ENCODE measurements around the gene TRABD.
A peak's percentile ranks its signal among the peaks of the same experiment; 100 is the strongest.

TRABD gene

GRCh38 chr22:50186761-50187523 lies 1.2 kb downstream of the TRABD start:
- peaks cover 10% of the 10 kb centered on the region; the same call in 1 of the 2 replicates for H3F3A ChIP-seq (ENCODE audit: low read depth)
- no peaks in the 10 kb centered on the region for H3K9me2 ChIP-seq (replicated peaks; ENCODE audit: low read depth, low read length)
- TF ChIP-seq CTCF (conservative IDR thresholded peaks at IDR 0.05; ENCODE audit: low read length) (no peak), EZH2phosphoT487 (IDR thresholded peaks at IDR 0.05; ENCODE audit: borderline replicate concordance) (no peak)
- H4K20me1 ChIP-seq (ENCODE audit: insufficient read depth, low read length, poor library complexity, severe bottlenecking) = peaks cover 22% of the 10 kb centered on the region
- H3K79me2 ChIP-seq (ENCODE audit: insufficient read depth, low read length) = peaks cover 46% of the 10 kb centered on the region
- no peaks in the 10 kb centered on the region for H3K36me3 ChIP-seq (ENCODE audit: insufficient read depth, low read length)
- peak overlapping the region; percentile 77 for H3K4me3 ChIP-seq (ENCODE audit: low read length, poor library complexity, severe bottlenecking)
- no peaks in the 10 kb centered on the region for H3K27me3 ChIP-seq (ENCODE audit: insufficient read depth, low read length, poor library complexity, severe bottlenecking)
- no peak overlapping the region for H2AFZ ChIP-seq (ENCODE audit: low read length)
- H3K9ac ChIP-seq (ENCODE audit: low read depth, low read length, poor library complexity, severe bottlenecking) = peak overlapping the region; percentile 92
- peak overlapping the region; percentile 80 for H3K4me2 ChIP-seq (ENCODE audit: low read depth, low read length, poor library complexity, severe bottlenecking)
- H3K4me1 ChIP-seq (ENCODE audit: insufficient read depth, low read length, poor library complexity, severe bottlenecking) = peaks cover 41% of the 10 kb centered on the region
- H3K9me3 ChIP-seq (ENCODE audit: insufficient read depth, low read depth, low read length) = no peaks in the 10 kb centered on the region

GRCh38 chr22:50188356-50188755 lies 2.6 kb downstream of the TRABD start:
- Histone ChIP-seq H3K79me2 (ENCODE audit: insufficient read depth, low read length) (peaks cover 61% of the 10 kb centered on the region), H2AFZ (ENCODE audit: low read length) (no peak overlapping the region), H4K20me1 (ENCODE audit: insufficient read depth, low read length, poor library complexity, severe bottlenecking) (peaks cover 32% of the 10 kb centered on the region), H3F3A (ENCODE audit: low read depth) (peaks cover 13% of the 10 kb centered on the region; the same call in 1 of the 2 replicates), H3K27me3 (ENCODE audit: insufficient read depth, low read length, poor library complexity, severe bottlenecking) (no peaks in the 10 kb centered on the region), H3K36me3 (ENCODE audit: insufficient read depth, low read length) (peaks cover 2% of the 10 kb centered on the region; the same call in 1 of the 2 replicates), H3K9ac (ENCODE audit: low read depth, low read length, poor library complexity, severe bottlenecking) (peak overlapping the region; percentile 14), H3K9me2 (replicated peaks; ENCODE audit: low read depth, low read length) (no peaks in the 10 kb centered on the region), H3K4me2 (ENCODE audit: low read depth, low read length, poor library complexity, severe bottlenecking) (peak overlapping the region; percentile 21), H3K4me1 (ENCODE audit: insufficient read depth, low read length, poor library complexity, severe bottlenecking) (peaks cover 53% of the 10 kb centered on the region), H3K4me3 (ENCODE audit: low read length, poor library complexity, severe bottlenecking) (no peak overlapping the region), H3K9me3 (ENCODE audit: insufficient read depth, low read depth, low read length) (no peaks in the 10 kb centered on the region)
- TF ChIP-seq CTCF (conservative IDR thresholded peaks at IDR 0.05; ENCODE audit: low read length) = no peak
- TF ChIP-seq EZH2phosphoT487 (IDR thresholded peaks at IDR 0.05; ENCODE audit: borderline replicate concordance) = no peak

GRCh38 chr22:50189184-50189848 lies 3.6 kb downstream of the TRABD start:
- Histone ChIP-seq H3F3A (ENCODE audit: low read depth) (peaks cover 13% of the 10 kb centered on the region; the same call in 1 of the 2 replicates), H3K9ac (ENCODE audit: low read depth, low read length, poor library complexity, severe bottlenecking) (peak overlapping the region; percentile 92), H3K36me3 (ENCODE audit: insufficient read depth, low read length) (peaks cover 6% of the 10 kb centered on the region; the same call in 1 of the 2 replicates), H3K4me2 (ENCODE audit: low read depth, low read length, poor library complexity, severe bottlenecking) (peak overlapping the region; percentile 96), H3K9me3 (ENCODE audit: insufficient read depth, low read depth, low read length) (no peaks in the 10 kb centered on the region), H3K4me1 (ENCODE audit: insufficient read depth, low read length, poor library complexity, severe bottlenecking) (peaks cover 56% of the 10 kb centered on the region), H3K9me2 (replicated peaks; ENCODE audit: low read depth, low read length) (no peaks in the 10 kb centered on the region), H3K79me2 (ENCODE audit: insufficient read depth, low read length) (peaks cover 70% of the 10 kb centered on the region), H4K20me1 (ENCODE audit: insufficient read depth, low read length, poor library complexity, severe bottlenecking) (peaks cover 32% of the 10 kb centered on the region), H3K27me3 (ENCODE audit: insufficient read depth, low read length, poor library complexity, severe bottlenecking) (no peaks in the 10 kb centered on the region), H3K4me3 (ENCODE audit: low read length, poor library complexity, severe bottlenecking) (peak overlapping the region; percentile 94), H2AFZ (ENCODE audit: low read length) (no peak overlapping the region)
- TF ChIP-seq CTCF (conservative IDR thresholded peaks at IDR 0.05; ENCODE audit: low read length) (no peak), EZH2phosphoT487 (IDR thresholded peaks at IDR 0.05; ENCODE audit: borderline replicate concordance) (no peak)

Data from Loucy (cell line).